ENCODE results near the gene CCDC60.

CCDC60 gene

GRCh38 chr12:119447618-119448017 lies 113.1 kb downstream of the CCDC60 start:
- no peak for DNase-seq

- no peak for DNase-seq
Measured at GRCh38 chr12:119448611-119449131, 114.1 kb downstream of the CCDC60 start.

DNA sequence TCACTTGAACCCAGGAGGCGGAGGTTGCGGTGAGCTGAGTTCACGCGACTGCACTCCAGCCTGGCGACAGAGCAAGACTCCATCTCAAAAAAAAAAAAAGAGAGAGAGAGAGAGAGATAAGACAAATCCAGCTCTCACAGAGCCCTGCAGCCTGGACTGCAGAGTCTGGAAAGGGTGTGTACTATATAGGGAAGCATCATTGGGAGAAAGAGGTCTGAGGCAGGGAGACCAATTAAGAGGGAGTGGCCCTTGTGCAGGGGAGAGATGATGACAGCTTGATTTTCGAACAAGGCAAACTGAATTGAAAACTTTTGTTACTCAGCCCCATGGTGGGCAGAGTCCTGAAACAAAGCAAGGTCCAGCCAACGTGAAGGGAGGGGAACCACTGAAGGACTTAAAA lies 116.2 kb downstream of the CCDC60 start:
- DNase-seq, result no peak

DNA sequence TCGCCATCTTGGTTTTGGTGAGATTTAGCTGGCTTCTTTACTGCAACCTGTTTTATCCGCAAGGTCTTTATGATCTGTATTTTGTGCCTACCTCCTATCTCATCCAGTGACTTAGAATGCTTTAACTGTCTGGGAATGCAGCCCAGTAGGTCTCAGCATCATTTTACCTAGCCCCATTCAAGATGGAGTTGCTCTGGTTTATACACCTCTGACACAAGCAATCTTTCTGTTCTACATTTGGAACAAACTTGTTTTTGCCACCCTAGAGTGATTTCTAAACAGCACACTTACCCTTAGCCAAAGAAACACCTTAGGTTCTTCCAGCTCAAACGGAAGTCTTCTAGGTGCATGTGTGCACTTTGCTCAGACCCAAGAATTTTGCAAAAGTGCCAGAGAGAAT lies 122.3 kb downstream of the CCDC60 start:
- no peak for DNase-seq

DNA sequence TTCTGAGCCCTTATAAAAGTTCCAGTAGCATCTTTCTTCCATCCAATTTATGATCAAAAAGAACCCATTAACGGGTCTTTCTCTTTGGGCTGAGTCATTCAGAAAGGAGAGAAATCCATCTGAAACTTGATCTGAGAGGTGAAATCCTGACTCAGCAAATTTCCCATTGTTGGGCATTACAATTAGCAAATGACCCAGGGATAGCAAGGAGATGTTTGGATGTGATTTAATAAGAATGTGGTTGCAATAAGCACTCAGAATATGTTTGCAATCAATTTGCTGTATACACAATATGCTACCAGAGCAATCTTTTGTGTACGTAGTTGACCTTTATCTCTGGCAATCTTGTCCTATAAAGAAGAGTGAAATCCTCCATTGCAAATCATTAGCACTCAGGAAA lies 122.7 kb downstream of the CCDC60 start:
- no peak for DNase-seq

GRCh38 chr12:119459481-119459880 lies 125.0 kb downstream of the CCDC60 start:
- no peak for DNase-seq

DNA sequence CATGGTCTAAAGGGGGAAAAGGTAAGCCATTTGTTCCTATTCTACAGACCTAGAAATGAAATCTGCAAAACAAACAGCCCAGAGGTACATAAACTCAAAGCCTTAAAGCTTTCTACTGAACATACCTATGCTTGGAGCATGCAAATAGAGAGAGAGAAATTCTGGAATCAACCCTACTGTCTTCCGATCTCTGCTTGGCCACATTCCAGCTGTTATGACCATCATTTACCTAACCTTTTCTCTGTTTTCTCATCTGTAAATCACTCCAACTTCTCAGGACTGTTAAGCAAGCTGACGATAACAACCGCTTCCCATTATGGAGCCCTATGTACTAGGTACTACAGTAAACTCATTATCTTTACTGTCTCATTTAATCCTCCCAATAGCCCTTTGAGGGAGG lies 126.3 kb downstream of the CCDC60 start:
- no peak for DNase-seq

DNA sequence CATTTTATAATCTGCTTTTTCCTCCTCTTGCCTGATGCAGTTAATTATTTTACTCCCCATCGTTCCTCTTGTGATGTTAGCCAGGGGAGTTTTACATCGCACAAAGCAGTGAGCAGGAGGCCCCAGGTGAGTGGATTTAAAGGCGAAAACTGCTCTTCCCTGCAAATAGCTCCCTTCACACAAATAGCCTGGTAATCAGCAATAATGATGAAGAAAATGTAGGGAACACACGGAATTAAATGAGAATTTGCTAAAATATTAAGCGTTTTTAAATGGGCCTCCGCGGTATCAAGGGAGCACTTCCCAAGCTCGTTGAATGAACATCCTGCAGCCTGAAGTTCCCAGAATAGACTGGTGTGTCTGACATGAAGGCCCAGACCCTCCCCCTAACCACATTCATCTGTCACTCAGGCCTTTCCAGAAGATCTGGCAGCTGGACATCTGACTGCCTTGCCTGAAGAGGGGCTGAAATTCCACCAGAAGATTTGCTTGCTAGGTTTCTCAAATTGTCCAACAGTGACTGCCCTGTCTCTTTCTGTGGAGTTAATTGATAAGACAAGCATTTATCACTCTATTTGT lies 127.2 kb downstream of the CCDC60 start:
- DNase-seq, result no peak

- DNase-seq, result no peak
Measured at GRCh38 chr12:119463211-119463926, 128.8 kb downstream of the CCDC60 start.

DNA sequence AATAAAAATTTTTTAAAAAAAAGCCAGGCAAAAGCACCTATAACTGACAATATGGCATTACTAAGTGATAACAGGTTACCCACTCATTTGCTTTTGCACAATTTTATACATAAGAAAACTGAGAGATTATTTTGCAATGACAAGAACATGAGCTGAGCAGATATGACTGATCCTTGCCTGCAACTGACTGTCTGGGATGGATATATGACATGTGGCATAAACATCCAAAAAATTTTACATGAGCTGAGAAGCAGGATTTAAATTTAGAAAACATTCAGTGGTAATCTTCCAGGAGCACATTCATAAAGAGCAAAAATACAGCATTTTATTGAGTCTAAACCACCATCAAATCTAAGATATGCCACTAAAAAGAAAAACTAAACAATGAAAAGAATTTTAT lies 133.8 kb downstream of the CCDC60 start:
- no peak for DNase-seq

DNA sequence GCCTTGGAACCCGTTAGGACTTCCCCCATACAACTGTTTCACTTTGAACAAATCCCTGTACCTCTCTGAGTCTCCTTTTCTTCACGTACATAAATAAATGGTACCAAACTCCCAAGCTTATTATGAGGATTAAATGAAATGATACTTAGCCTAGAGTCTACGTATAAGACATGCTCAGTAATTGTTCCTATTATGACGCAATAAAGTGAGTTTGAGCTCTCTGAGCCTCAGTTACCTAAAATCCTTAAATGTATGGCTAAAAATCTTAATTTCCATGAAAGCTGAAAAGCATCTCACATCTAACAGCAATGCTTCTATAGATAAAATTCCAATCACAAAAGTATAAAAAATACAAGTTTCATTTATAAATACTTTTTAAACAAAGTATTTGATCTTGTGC lies 141.1 kb downstream of the CCDC60 start:
- no peak for DNase-seq

- DNase-seq, result no peak
Measured at GRCh38 chr12:119476951-119477350, 142.4 kb downstream of the CCDC60 start.

DNA sequence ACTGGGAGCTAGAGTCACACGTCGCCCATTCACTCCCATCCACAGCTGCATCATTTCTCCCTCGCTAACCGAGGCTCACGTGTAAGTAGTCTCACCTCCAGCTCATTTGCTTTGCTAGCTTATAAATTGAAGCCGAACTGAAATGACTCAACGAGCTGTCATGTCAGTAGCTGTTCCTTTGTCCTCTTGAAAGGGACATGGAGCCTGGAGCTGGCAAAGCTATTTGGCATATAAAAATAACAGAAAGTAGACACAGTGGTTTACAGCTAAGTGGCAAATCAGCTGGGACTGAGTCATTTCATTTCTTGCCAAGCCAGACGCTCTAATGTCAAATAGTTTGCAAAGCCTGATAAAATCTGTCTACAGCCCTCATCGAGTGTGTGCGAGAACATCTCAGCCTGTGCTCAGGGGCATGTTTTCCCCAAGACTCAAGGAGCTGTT lies 144.6 kb downstream of the CCDC60 start:
- no peak for DNase-seq

- no peak for DNase-seq
Measured at GRCh38 chr12:119480551-119480950, 146.0 kb downstream of the CCDC60 start.

DNA sequence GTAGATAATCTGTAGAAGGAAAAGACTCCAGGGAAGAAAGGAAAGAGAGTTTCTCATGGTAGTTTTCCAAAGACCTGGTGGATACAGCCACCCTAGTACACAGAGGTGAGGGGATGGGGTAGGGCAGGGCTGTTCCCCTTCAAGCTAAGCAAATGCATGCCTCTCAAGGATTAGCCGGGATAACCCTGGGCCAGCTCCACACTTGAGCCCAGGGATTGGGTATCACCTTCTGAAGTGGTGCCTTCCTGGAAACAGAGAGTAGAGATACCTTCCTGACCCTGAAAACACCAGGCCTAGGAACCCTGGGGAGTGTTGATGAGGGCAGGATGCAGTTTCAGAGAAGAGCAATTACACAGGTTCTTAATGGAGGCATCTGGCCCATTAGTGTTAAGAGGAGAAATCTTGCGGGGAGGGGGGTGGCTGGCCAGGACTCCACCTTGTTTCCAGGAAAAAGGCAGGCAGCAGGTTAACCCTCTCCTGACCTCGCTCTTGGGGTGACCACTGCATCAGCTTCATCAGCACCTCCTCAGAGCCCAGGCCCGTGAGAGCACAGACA lies 152.1 kb downstream of the CCDC60 start:
- DNase-seq, result no peak

DNA sequence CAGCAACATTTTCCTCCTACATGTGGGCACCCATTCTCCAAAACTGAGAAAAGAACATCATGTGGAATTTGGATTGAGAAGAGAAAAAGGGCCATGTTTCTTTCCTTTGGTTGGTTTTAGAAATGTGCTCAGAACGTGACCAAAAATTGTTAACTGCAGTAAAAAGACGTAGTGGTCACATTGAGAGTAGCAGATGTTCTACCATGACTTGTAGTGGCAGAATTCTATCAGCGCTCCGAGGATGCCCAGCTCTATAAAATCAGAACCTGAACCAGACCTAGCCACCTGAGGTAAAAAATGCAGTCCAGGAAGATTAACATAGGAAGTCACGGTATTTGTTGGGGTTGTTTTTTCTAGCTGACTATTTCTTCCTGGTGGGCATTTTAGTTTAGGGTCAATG lies 157.3 kb downstream of the CCDC60 start:
- DNase-seq, result no peak

DNA sequence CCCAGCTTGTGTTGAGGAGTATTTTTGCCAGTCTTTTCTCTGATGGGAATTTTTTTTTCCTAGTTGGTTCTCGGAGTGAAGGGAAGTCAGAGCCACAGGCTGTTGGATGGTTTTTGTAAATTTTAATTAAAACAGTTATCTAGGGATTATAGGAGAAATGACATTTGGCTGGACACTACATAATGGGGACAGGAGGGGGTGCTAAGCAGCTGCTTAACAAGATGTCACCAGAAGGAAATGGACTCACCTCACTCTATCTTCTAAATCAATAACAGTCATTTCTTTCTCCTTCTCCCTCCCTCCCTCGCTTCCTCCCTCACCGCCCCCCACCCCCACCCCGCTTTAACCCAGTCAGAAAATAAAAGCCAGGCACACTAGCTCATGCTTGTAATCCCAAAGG lies 165.7 kb downstream of the CCDC60 start:
- no peak for DNase-seq

- DNase-seq, result no peak
Measured at GRCh38 chr12:119501052-119501451, 166.5 kb downstream of the CCDC60 start.

GRCh38 chr12:119505001-119505400 lies 170.5 kb downstream of the CCDC60 start:
- DNase-seq, result no peak

DNA sequence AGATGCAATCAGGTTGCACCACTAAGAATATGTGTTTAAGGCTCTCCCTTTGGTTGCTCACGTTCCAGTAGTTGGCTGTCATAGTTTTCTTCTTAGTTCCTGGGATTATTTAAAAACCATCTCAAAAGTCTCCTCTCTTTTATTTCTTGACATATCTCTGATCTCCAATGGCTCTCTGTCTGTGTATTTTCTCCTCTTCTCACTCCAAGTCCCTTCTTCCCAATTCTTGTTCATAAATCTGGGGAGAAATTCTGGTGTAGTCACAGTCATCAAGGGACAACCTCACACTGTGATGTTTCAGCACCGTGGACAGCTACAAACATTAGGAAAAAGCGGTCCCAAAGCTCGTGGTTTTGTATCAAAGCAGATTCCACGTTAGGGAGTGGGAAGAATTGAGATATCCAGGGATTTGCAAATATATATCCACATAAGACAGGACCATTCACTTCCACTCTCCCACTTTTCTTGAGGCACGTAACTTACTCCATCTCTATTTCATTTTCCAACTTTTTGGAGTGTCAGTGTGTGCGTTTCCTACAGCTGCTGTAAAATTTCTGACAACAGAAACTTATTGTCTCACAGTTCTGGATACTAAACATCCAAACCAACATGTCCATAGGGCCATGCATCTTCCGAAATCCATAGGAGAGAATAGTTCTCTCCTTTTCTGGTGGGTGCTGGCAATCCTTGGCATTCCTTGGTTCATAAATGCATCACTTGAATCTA lies 178.4 kb downstream of the CCDC60 start:
- DNase-seq, result no peak

- no peak for DNase-seq
Measured at GRCh38 chr12:119528241-119528640, 193.7 kb downstream of the CCDC60 start.

GRCh38 chr12:119540476-119540875 lies 205.9 kb downstream of the CCDC60 start:
- DNase-seq, result no peak

GRCh38 chr12:119544765-119545625 lies 210.5 kb downstream of the CCDC60 start:
- peak; percentile 69 for DNase-seq
